Astrocyte (in vitro differentiated cells and primary cell): Measurements from ENCODE around the gene OSGEP. TPM values are rescaled to one million over a fixed set of nuclear protein-coding genes. Genes with fewer than 3 reads are reported as not detected.

ENCODE experiments used
- DNase-seq: peaks from one replicate; pipeline ENCODE4 v3.0.0-alpha.2; 2010; ENCODE audit warnings: low read depth
- FAIRE-seq: peaks from 2 replicates; lab custom pipeline; 2011; peaks lifted over from hg19 to GRCh38; lab: Jason Lieb, UNC
- H2AFZ ChIP-seq: 2 replicates; pipeline ENCODE4 v1.6.0; 2012; ENCODE audit warnings: low read depth, low read length, inconsistent platforms
- H3K27ac ChIP-seq: 2 replicates; pipeline ENCODE4 v1.5.1; 2011; ENCODE audit warnings: low read depth, low read length, inconsistent platforms
- H3K27me3 ChIP-seq: 2 replicates; pipeline ENCODE4 v1.6.0; 2011; ENCODE audit warnings: low read length, inconsistent platforms; ENCODE audit not compliant: insufficient read depth
- H3K36me3 ChIP-seq: 2 replicates; pipeline ENCODE4 v1.5.1; 2011; ENCODE audit warnings: low read length, inconsistent platforms; ENCODE audit not compliant: insufficient read depth
- H3K4me1 ChIP-seq: 2 replicates; pipeline ENCODE4 v1.5.1; 2011; ENCODE audit warnings: low read length, inconsistent platforms; ENCODE audit not compliant: insufficient read depth
- H3K4me2 ChIP-seq: 2 replicates; pipeline ENCODE4 v1.6.0; 2012; ENCODE audit warnings: low read length, inconsistent platforms
- H3K4me3 ChIP-seq: 2 replicates; pipeline ENCODE4 v1.5.1; 2011; ENCODE audit warnings: low read depth, mild to moderate bottlenecking, low read length, inconsistent platforms; ENCODE audit not compliant: insufficient read depth
- H3K79me2 ChIP-seq: 2 replicates; pipeline ENCODE4 v1.6.0; 2012; ENCODE audit warnings: mild to moderate bottlenecking, low read length, inconsistent platforms; ENCODE audit not compliant: insufficient read depth
- H3K9ac ChIP-seq: 2 replicates; pipeline ENCODE4 v1.6.0; 2012; ENCODE audit warnings: mild to moderate bottlenecking, low read length, inconsistent platforms
- H3K9me3 ChIP-seq: 2 replicates; pipeline ENCODE4 v1.5.1; 2012; ENCODE audit warnings: low read depth, mild to moderate bottlenecking, low read length, inconsistent platforms; ENCODE audit not compliant: insufficient read depth
- H4K20me1 ChIP-seq: 2 replicates; pipeline ENCODE4 v1.6.0; 2012; ENCODE audit warnings: low read length, inconsistent platforms; ENCODE audit not compliant: insufficient read depth
- H3K27ac Mint-ChIP-seq: one replicate; pipeline ENCODE4 v1.8.0; 2021; ENCODE audit warnings: mild to moderate bottlenecking, mixed read lengths; ENCODE audit not compliant: unreplicated experiment
- H3K27me3 Mint-ChIP-seq: one replicate; pipeline ENCODE4 v1.8.0; 2021; ENCODE audit warnings: low read depth, mixed read lengths; ENCODE audit not compliant: unreplicated experiment
- H3K36me3 Mint-ChIP-seq: one replicate; pipeline ENCODE4 v1.8.0; 2021; ENCODE audit warnings: low read depth, mixed read lengths; ENCODE audit not compliant: unreplicated experiment
- H3K4me1 Mint-ChIP-seq: one replicate; pipeline ENCODE4 v1.8.0; 2021; ENCODE audit warnings: low read depth, mixed read lengths; ENCODE audit not compliant: unreplicated experiment
- H3K4me3 Mint-ChIP-seq: one replicate; pipeline ENCODE4 v1.8.0; 2021; ENCODE audit warnings: mild to moderate bottlenecking, moderate library complexity, mixed read lengths; ENCODE audit not compliant: unreplicated experiment
- H3K9me3 Mint-ChIP-seq: one replicate; pipeline ENCODE4 v1.8.0; 2021; ENCODE audit warnings: mild to moderate bottlenecking, mixed read lengths; ENCODE audit not compliant: unreplicated experiment
- EZH2 ChIP-seq: IDR thresholded peaks from 2 replicates; pipeline ENCODE4 v1.6.1; 2012; ENCODE audit warnings: mild to moderate bottlenecking, low read length, inconsistent platforms; ENCODE audit not compliant: insufficient read depth
- total RNA-seq: library from RNA; stranded (reverse); gene quantifications from 2 replicates; pipeline ENCODE4 v1.2.1, GENCODE V29; 2021
- TF ChIP-seq, protein P1 (sequence below): IDR thresholded peaks from 2 replicates; pipeline ENCODE4 v1.5.1; 2011; ENCODE audit warnings: low read depth, mild to moderate bottlenecking, inconsistent platforms, low read length, moderate library complexity; ENCODE audit not compliant: insufficient read depth

OSGEP gene
- total RNA-seq, 1 donor from 2014 or later, result 23.0 TPM

DNA sequence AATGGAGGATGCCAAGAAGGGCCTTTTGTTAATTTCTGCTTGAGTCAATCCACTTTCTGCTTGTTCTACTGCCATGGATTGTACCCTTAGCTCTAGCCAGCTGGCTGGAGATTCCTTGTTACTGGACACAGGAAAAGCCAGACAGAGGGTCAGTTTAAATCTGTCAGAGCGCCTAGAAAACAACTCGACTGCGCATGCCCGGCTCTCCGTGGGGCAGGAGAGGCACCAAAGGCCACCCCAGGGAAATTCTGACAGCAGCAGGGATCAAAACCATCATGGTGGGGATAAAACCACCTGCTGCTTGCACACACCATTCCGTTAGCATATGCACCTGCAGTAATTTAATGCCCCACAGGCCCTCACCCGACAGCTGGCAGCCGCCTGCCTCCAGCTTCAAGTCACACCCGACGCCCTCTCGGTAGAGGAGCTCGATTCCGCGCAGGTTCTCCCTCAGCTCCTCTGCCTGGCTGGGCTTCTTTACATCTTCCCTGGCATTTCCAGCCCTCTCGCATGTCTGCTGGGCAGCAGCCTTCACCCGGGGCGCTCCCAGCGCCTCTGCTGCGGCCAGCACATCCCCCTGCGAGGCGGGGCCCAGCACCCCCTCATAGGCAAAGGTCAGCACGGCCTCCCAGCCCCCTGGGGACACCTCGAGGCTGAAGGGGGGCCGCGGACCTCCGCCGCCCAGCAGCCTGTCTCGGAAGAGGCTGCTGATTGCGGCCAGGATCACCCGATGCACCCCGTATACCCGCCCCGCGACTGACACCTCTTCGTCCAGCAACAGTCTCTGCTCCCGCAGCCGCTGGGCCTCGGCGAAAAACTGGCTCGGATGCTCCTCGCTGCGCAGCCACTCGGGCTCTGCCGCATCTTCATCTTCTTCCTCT, 19.7 kb downstream of the OSGEP start:
- Histone ChIP-seq H3K27ac (no peak overlapping the region), H3K4me2 (peak overlapping the region; percentile 78), H2AFZ (peak overlapping the region; percentile 74)

DNA sequence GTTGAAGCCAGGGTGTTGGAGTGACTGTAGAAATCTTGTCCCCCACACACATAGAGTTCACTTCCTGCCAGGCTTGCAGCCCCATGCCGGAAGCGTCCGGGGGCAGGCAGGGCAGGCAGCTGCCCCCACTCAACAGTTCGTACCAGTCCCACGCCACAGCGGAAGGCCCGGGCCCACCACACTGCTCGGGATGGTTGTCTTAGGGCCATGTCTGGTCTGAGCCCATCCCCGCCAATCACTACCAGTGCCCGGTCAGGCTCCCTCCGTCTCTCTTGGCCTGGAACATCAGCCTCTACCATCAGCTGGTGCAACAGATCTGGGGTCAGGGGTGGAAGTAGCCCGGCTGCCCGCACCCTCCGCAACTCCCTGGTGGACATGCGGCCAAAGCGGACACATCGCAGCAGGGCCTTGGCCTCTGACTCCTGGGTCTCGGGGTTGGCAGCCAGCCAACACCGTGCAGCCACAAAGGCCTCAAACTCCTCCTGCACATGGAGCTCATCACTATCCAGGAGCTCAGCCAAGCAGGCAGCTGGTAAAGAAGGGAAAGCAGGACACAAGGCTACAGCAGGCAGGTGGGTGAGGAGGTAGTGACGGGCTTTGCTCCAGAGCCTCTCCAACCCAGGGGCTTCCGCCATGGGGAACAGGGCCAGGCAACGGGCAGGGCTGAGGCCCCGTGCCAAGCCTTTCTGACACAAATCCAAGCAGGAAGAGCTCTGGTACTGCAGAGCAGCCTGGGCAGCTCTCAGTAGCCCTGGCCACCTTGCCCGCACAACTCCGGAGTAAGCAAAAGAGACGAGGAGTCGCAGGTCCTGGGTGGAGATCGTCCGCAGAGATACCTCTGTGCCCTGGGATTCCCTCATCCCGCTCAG, 24.6 kb downstream of the OSGEP start:
- no peak overlapping the region for H3K4me2 ChIP-seq
- no peaks in the 10 kb centered on the region for H4K20me1 ChIP-seq
- Mint-ChIP-seq H3K27ac (peak overlapping the region; percentile 47), H3K4me3 (peak overlapping the region; percentile 27), H3K4me1 (peaks cover 13% of the 10 kb centered on the region), H3K9me3 (no peaks in the 10 kb centered on the region), H3K36me3 (no peaks in the 10 kb centered on the region), H3K27me3 (peaks cover 6% of the 10 kb centered on the region)
- no peaks in the 10 kb centered on the region for H3K36me3 ChIP-seq
- H3K9ac ChIP-seq, result no peak overlapping the region
- no peak overlapping the region for H2AFZ ChIP-seq
- TF ChIP-seq, protein P1, sequence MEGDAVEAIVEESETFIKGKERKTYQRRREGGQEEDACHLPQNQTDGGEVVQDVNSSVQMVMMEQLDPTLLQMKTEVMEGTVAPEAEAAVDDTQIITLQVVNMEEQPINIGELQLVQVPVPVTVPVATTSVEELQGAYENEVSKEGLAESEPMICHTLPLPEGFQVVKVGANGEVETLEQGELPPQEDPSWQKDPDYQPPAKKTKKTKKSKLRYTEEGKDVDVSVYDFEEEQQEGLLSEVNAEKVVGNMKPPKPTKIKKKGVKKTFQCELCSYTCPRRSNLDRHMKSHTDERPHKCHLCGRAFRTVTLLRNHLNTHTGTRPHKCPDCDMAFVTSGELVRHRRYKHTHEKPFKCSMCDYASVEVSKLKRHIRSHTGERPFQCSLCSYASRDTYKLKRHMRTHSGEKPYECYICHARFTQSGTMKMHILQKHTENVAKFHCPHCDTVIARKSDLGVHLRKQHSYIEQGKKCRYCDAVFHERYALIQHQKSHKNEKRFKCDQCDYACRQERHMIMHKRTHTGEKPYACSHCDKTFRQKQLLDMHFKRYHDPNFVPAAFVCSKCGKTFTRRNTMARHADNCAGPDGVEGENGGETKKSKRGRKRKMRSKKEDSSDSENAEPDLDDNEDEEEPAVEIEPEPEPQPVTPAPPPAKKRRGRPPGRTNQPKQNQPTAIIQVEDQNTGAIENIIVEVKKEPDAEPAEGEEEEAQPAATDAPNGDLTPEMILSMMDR, result no peak
- no peak for TF ChIP-seq EZH2
- no peaks in the 10 kb centered on the region for H3K79me2 ChIP-seq
- H3K27me3 ChIP-seq, result no peaks in the 10 kb centered on the region
- FAIRE-seq, result no peak
- H3K4me1 ChIP-seq, result peaks cover 3% of the 10 kb centered on the region
- H3K4me3 ChIP-seq, result no peak overlapping the region
- no peaks in the 10 kb centered on the region for H3K9me3 ChIP-seq
- DNase-seq, result no peak
- H3K27ac ChIP-seq, result no peak overlapping the region

More for the DNA sequence above, 19.7 kb downstream of the OSGEP start:
- H3K9ac ChIP-seq, result peak overlapping the region; percentile 22
- H3K4me3 ChIP-seq, result peak overlapping the region; percentile 28
- TF ChIP-seq, protein P1, result no peak
- TF ChIP-seq EZH2, result no peak
- H3K36me3 ChIP-seq, result no peaks in the 10 kb centered on the region
- no peak overlapping the region for H3K27ac Mint-ChIP-seq
- H3K79me2 ChIP-seq, result no peaks in the 10 kb centered on the region
- peaks cover 15% of the 10 kb centered on the region for H3K4me1 ChIP-seq
- FAIRE-seq (no peak), DNase-seq (no peak)
- H3K27me3 Mint-ChIP-seq, result peaks cover 32% of the 10 kb centered on the region
- no peaks in the 10 kb centered on the region for H4K20me1 ChIP-seq
- H3K9me3 ChIP-seq, result no peaks in the 10 kb centered on the region
- no peaks in the 10 kb centered on the region for H3K27me3 ChIP-seq
- H3K36me3 Mint-ChIP-seq, result no peaks in the 10 kb centered on the region
- H3K4me3 Mint-ChIP-seq, result no peak overlapping the region
- no peaks in the 10 kb centered on the region for H3K4me1 Mint-ChIP-seq
- H3K9me3 Mint-ChIP-seq, result no peaks in the 10 kb centered on the region
